TTC549 (cell line): Measurements from ENCODE around the gene BMERB1.

Experiments used
- FAIRE-seq: peaks from 2 replicates; lab custom pipeline; 2012; peaks lifted over from hg19 to GRCh38; lab: Jason Lieb, UNC

The BMERB1 gene

GRCh38 chr16:15498427-15499175 is 64.2 kb downstream of the BMERB1 start:
- no peak for FAIRE-seq

GRCh38 chr16:15502041-15502725 is 67.8 kb downstream of the BMERB1 start:
- no peak for FAIRE-seq

- FAIRE-seq = no peak
These were observed 72.1 kb downstream of the BMERB1 start for GRCh38 chr16:15506441-15506840.

GRCh38 chr16:15507301-15507958 is 73.0 kb downstream of the BMERB1 start:
- no peak for FAIRE-seq

GRCh38 chr16:15507959-15508627 is 73.7 kb downstream of the BMERB1 start:
- FAIRE-seq = no peak

- no peak for FAIRE-seq
These were observed 74.7 kb downstream of the BMERB1 start for GRCh38 chr16:15509051-15509592.

- no peak for FAIRE-seq
These were observed 75.5 kb downstream of the BMERB1 start for GRCh38 chr16:15509593-15510535.

GRCh38 chr16:15510992-15511391 is 76.6 kb downstream of the BMERB1 start:
- no peak for FAIRE-seq

GRCh38 chr16:15511759-15512487 is 77.5 kb downstream of the BMERB1 start:
- no peak for FAIRE-seq

GRCh38 chr16:15513156-15513555 is 78.8 kb downstream of the BMERB1 start:
- FAIRE-seq = no peak

- no peak for FAIRE-seq
These were observed 81.6 kb downstream of the BMERB1 start for GRCh38 chr16:15515992-15516391.

GRCh38 chr16:15516609-15517008 is 82.2 kb downstream of the BMERB1 start:
- FAIRE-seq = no peak

GRCh38 chr16:15517743-15518377 is 83.5 kb downstream of the BMERB1 start:
- no peak for FAIRE-seq

GRCh38 chr16:15518381-15519351 is 84.3 kb downstream of the BMERB1 start:
- FAIRE-seq = no peak

GRCh38 chr16:15519790-15520189 is 85.4 kb downstream of the BMERB1 start:
- no peak for FAIRE-seq

GRCh38 chr16:15521390-15521757 is 87.0 kb downstream of the BMERB1 start:
- FAIRE-seq = no peak

- FAIRE-seq = no peak
These were observed 87.5 kb downstream of the BMERB1 start for GRCh38 chr16:15521758-15522509.

- FAIRE-seq = no peak
These were observed 88.7 kb downstream of the BMERB1 start for GRCh38 chr16:15523092-15523541.
